HG03159 (cell line): ENCODE results near the gene DNAJC6.
"Not testable (repeated sequence)": the region's sequence is repeated elsewhere in the genome, so short reads cannot be mapped to it uniquely, and the experiment has no call there.

Experiments used
- ATAC-seq: cut with Tn5 transposase; IDR thresholded peaks from one replicate; pipeline ENCODE4 v1.9.1; 2021; ENCODE audit warnings: mild to moderate bottlenecking, moderate library complexity; ENCODE audit not compliant: unreplicated experiment

The DNAJC6 gene

DNA sequence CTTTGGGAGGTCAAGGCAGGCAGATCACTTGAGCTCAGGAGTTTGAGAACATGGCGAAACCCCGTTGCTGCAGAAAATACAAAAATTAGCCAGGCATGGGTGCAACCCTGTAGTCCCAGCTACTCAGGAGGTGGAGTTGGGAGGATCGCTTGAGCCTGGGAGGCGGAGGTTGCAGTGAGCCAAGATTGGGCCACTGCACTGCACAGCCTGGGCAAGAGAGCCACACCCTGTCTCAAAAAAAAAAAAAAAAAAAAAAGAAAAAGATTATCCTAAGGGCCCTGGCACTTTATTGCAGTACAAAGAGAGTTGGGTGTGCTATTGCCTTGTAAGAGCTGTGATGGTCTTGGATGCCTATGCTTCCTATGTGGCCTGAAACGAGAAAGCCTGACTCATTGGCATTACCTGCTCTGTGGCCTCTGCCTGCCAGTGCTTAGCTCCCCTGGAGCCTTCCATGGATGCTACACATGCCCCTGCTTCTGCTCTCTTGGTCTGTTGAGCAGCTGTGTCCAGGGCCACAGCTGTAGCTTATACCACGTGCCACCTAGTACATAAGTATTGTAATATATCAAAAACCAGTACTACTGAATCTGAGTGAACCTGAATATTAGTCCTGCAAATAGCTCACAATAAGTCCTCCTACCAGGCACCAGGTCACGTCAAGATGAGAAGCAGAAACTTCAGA, 45.8 kb downstream of the DNAJC6 start:
- no peak for ATAC-seq

DNA sequence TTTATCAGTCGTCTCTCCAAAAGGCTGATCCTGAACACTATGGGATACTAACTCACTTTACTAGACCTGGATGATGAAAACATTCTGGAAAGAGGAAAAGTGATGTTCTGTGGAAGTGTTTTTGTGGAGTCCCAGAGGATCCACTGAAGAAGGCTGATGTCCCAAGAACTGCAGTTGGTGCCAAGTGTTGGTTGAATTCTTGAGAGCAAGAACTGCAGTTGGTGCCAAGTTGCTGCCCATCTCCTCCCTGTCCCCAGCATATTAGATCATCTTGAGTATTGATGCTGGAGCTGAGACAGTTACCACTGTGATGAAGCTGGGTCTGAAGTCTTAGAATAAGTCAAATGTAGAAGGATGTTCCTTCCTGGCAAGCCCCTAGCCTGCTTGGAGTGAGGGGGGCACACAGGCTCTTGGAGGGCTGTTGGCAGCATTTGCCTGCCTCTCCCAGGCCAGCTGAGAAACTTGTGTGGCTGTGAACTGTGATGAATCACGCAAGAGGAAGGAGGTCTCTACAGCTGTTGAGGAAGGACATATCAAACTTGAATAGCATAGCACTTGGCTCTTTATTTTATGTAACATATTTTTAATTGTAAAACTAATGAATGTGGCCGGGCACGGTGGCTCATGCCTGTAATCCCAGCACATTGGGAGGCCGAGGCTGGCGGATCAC, 48.1 kb downstream of the DNAJC6 start:
- no peak for ATAC-seq

DNA sequence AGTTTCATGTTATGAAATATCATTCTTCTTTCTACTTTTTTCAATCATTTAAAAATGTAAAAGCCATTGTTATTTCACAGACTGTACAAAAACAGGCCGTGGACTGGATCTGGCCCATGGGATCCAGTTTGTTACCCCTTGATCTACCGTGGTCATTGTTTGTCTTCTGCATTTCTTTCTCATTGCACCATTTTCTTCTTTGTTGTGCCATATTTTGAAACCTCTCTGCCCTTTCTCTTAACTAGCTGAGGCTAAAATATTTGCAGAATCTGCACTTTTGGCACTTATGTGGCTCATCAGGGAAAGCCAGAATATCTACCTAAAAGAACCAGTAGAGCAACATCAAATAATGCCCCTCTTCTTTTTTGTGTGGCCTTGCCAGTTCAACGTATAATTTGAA, 50.5 kb downstream of the DNAJC6 start:
- ATAC-seq, result no peak

DNA sequence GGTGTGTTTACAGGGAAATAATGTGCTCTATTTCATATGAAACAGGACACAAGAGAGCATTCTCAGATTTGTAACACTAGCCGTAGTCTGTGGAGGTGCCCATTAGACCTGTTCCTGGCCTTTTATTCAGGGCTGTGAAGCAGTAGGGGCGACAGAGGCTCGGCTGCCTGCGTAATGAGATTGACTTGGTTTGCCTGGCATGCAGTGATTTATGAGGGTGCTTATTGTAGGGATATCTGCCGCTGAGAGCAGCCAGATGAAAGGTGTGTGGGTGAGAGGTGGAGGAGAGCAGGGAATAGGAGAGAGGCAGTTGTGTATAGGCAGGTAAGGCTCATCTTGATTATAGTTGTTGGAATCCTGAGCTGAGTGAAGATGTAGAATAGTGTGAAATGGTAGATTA, 51.3 kb downstream of the DNAJC6 start:
- no peak for ATAC-seq

DNA sequence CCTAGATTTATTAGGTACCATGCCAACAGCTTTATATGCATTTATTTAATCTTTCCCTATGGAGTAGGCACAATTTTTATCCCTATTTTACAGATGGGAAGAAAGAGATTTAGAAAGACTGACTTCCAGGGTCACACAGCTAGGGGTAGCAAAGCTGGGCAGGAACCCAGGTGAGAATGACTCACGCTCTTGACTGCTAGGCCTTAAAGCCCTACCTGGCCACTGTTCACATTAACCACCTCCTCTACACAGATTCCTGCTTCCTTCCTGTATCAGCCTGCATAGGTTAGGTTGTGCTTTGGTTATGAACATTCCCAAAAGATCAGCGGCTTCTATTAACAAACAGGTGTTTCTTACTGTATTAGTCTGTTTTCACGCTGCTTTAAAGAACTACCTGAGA, 53.2 kb downstream of the DNAJC6 start:
- no peak for ATAC-seq

DNA sequence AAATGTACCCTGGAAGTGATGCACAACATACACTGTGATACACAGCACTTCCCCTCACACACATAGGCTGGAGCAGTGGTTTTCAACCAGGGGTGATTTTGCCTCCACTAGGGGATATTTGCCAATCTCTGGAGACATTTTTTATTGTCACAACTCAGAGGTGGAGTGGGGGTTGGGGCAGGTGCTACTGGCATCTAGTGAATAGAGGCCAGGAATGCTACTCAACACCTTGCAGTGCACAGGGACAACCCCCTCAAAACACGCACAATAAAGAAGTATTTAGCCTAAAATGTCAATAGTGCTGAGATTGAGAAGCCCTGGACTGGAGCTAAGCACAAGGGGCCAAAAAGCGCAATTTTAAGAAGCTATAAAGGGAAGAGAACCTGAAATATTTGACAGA, 54.1 kb downstream of the DNAJC6 start:
- ATAC-seq, result no peak

DNA sequence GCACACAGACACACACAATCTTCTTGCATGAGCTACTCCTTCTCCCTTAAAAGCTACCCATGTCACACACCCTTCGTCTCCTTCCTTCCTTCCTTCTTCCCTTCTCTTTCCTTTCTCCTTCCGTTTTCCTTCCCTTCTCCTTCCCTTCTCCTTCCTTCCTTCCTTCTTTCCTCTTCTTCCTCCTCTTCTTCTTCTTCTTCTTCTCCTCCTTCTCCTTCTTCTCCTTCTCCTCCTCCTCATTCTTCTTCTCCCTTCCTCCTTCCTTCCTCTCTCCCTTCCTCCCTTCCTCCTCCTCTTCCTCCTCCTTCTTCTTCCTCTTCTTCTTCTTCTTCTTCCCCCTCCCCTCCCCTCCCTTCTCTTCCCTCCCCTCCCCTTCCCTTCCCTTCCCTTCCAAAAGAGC, 59.1 kb downstream of the DNAJC6 start:
- no peak for ATAC-seq

DNA sequence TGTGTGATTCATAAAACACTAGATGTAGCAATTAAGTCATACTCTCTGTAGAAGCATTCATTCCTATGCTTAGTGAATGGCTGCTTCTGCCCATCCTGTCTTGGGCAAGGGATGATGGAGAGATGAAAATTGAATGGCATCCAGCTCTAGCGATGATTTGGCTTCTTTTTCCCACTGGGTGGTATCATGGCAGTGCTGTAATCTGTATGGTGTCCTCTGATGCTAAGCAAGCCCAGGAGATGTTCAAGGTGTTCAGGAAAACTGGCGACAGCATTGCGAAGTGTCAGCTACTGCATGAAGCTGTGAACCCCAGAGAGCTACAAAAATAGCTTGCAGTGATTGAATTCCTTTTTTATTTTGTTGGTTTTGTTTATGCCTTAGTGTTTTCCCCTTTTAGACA, 62.2 kb downstream of the DNAJC6 start:
- ATAC-seq, result no peak

DNA sequence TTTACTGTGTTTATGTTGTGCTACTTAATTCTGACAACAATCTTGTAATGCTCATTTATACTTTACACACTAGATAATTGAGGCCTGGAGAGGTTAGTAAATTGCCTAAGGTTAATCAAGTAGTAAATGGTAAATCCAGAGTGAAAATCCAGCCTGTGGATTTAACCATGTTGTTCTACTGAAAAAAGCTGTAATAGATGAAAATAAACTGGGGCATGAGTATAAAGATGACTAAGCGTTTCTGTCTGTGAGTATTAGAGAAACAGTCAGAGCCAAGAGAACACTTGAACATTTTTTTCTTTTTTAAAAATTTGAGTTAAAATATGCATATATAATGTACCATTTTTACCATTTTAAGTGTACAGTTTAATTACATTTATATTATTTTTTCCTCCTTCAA, 63.2 kb downstream of the DNAJC6 start:
- ATAC-seq, result no peak

DNA sequence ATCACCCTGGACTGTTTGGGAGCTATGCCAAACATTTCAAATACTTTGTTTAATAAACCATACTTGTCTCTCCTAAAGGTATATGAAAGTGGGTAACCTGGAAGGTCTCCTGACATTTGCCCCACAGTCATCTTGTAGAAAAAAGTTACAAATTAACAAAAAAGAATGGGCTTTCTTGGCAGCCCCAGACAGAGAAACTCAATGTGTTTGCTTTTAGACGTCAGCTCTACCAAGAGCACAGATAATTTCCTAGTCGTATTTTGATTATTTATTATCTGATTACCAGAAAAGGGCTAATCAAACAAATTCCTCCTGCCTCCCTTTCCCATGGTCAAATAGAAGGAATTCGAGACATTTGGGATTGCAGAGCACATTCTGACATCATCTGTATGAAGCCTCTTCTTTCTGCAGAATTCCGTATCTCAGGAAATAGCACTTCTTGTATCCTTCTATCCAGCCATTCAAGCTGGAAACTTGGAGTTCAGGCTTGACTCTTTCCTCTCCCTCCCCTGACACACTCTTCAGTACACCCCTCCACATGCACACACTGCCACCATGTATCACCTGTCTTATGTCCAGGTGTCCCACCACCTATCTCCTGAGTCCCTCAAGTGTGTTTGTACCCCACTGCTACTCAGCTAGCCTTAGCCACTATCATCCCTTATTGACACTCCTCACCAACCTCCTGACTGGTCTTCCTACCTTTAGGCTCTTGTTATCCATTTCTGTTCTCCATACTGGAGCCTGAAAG, 68.3 kb downstream of the DNAJC6 start:
- ATAC-seq, result no peak

DNA sequence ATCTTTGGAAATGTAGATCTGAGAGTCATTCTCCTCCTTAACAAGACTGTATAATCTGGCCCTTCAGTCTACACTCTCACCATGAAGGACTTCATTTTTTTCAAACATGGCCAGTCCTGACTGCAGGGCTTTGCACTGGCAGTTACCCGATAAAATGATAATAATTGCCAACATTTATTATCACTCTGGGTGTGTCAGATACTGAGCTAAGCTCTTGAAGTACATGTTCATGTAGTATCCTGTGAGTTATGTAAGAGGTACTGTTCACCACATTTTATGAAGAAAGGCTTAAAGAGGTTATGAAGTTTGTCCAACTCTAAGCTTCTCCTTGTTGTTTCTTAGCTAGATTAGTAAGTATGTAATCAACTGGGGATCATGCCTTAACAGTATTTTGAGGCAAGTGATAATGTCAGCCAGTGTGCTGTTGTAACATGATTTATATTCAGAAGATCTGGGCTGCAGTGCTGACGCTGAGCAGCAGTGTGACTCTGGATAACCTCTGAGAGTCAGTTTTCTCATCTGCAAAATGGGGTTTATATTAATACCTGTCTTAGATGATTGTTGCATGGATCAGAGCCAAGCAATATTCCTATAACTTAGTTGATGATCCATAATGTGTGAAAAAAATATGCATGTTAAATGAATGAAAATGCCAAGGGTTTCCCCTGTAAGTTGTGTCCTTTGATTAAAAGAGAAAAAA, 69.1 kb downstream of the DNAJC6 start:
- no peak for ATAC-seq

DNA sequence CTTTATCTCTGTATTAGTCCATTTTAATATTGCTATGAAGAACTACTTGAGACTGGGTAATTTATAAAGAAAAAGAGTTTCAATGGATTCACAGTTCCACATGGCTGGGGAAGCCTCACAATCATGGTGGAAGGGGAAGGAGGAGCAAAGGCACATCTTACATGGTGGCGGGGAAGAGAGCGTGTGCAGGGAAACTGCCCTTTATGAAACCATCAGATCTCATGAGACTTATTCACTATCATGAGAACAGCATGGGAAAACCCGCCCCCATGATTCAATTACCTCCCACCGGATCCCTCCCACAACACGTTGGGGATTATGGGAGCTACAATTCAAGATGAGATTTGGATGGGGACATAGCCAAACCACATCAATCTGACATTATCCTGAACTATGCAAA, 75.1 kb downstream of the DNAJC6 start:
- ATAC-seq, result not testable (repeated sequence)

DNA sequence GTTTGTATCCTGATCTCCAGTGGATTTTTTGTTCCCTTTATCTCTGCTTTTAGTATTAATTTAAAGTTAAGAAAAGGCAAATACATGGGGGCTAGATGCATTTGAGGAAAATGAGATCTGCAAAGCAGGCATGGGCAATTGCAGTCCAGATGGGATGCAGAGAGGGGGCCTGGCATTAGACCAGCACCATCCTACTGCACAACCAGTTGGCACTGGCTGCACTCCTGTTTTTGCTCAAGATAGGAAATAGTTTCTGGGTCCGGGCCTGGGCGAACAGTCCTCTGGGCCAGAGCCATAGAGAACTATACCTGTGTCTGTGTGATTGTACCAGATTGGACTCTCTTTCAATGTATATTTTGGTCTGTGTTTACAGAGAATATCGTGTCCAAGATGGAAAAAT, 77.1 kb downstream of the DNAJC6 start:
- no peak for ATAC-seq

DNA sequence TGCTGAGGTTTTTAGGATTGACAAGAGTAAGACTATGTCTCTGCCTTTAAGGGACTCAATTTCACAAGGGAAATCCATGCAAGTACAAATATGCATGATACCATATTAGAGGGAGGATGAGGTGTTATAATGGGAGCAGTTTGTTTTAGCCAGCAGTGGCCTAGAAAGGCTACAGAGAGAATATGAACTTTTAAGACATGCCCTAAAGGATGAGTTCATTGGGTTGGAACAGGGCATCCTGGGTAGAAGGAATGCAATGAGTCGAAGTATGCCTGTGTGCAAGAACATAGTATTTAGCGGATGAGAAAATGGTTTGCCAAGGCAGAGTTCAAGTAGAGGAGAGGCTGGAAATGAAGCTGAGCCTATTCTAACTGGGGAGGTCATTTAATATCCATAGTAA, 78.5 kb downstream of the DNAJC6 start:
- ATAC-seq, result no peak

DNA sequence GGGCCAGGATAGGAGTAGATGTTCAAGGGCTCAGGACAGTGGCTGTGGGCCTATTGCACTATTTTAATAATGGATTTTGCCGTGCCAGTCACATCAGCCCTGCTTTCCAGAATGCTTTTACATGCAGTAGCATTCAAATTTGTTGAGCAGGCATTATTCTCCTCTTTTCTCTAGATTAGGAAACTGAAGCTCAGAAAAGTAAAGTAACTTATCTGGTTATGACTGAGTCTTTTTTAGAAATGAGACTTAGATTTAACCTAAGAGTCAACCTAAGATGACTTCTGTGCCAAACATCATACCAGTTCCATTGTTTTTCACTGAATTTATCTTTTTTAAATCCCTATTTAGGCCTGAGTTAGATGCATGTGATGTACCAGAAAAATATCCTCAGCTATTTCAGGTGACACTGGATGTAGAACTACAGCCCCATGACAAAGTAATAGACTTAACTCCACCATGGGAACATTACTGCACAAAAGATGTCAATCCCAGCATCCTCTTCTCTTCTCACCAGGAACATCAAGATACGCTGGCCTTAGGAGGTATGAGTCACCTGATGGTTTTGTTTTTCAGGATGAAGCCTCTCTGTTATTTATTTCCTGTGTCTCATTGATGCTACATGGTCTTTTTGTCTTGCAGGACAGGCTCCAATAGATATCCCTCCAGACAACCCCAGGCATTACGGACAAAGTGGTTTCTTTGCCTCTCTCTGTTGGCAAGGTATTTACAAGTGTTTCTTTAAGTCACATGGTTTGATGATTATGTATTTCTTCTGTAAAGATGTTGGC, 79.8 kb downstream of the DNAJC6 start:
- no peak for ATAC-seq

DNA sequence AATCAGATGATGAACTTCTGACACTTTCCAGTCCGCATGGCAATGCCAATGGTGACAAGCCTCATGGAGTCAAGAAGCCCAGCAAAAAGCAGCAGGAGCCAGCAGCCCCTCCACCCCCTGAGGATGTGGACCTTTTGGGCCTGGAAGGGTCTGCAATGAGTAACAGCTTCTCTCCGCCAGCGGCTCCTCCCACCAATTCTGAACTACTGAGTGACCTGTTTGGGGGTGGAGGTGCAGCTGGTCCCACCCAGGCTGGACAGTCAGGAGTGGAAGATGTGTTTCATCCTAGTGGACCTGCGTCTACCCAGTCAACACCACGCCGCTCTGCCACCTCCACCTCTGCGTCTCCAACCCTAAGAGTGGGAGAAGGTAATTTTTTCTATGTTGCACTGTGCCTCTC, 83.2 kb downstream of the DNAJC6 start:
- ATAC-seq, result no peak

DNA sequence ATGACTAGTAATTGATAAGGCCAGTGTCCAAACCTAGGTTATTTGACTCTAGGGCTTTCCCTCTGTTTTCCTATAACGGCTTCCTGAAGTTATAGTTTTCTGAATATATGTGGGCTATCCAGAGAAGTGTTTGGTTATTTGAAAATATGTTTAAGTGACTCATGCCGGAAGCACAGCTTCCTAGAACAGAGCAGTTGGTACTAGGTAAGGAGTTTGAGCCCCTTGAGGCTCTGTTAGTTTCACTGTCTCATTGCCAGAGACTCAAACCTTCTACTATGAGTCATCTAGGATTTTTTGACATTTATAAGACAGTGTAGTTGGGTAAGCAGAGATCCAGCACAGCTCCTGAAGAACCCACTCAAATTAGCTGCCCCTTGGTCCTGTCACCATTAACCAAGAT, 84.0 kb downstream of the DNAJC6 start:
- peak; percentile 80 for ATAC-seq

DNA sequence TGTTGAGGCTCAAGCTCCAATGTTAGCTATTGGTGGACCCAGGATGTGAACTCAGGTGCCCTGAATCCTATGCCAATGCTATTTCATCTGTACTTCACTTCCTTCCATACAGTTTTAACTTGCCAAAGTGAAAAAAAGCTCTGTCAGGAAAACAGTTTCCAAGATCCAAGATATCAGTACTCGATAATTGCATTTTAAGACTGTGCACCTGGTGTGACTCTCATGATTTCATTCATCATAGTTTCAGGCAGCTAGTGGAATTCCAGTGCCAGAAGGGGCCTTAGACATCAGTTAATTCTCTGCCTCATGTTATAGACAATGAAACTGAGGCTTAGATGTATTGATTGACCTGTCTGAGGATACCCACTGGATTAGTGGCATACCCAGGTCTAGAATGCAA, 84.6 kb downstream of the DNAJC6 start:
- ATAC-seq, result no peak

DNA sequence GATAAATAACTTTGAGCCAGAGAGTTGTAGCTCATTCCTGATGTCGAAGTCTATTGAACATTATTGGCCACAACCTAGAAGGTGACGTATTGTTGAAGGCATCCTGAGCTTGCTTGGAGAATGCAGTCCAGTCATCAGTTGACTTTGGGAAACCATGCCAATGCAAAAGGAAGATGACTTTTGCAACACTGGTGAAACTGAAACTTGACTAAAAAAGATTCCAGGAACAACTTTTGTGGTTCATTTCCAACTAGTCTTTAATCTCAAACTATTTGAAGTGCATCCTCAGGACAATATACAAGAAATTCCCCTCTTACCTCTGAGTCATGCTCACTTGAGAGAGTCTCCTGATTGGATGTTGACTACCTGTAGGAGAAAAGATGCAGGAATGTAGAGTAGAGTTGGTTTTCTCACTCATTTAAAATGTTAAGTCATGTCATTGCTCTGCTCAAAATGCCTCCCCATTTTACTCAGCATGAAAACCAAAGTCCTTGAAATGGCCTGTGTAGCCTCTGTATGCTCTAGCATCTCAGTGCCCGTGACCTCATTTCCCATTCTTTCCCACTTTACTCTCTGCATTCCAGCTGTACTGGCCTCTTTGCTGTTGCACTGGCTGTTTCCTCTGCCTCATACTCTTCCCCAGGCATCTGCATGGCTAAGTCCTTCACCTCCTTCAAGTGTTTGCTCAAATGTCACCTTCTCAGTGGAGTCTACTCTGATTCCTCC, 86.7 kb downstream of the DNAJC6 start:
- ATAC-seq, result no peak

DNA sequence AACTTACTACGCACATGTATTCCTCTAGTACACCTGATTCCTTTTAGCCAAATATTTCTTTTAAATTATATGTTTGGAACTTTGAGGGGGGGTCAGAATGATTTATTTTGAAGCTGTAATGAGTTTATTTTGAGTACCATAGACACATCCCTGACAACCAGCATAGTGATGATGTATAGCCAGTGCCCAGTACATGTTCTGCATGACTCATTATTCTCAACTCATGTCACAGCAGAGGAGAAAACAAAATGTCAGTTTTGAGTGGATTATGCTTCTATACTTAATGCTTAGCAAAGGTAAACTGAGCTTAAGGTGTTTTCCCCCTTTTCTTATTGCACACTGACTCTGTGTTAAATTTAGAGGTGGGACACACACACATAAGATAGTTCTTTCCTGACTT, 88.7 kb downstream of the DNAJC6 start:
- ATAC-seq, result no peak
